ENCODE data around the gene METTL9.

DNA sequence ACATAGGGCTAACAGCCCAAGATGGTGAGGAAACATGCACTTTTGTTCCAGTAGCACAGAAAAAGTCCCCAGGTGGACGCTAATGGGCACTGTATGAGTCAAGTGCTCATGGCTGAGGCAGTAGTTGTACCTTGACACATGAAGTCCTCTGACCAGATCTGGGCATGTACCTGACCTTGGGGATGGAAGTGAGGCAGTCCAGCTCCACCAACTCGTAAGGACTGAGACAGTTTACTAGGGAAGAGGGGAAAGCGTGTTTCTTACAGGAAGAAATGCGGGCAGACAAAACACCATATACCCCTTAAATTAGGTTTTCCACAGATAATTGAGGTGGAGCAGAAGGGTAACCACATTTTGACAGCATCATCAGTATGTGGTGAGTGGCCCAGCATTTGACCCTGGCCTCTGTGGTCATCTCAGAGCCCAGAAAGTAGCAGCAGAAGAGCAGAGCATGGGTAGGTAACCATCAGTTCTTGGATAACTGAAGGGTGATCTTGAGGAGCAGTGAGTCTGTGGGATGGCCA, 32.4 kb upstream of the METTL9 start:
- TF ChIP-seq POLR2AphosphoS5 (IDR thresholded peaks at IDR 0.05; ENCODE audit: low read depth, low read length) (no peak), SIN3A (IDR thresholded peaks at IDR 0.05; ENCODE audit: borderline replicate concordance, insufficient read depth, low read length) (no peak), REST (IDR thresholded peaks at IDR 0.05; ENCODE audit: insufficient read depth in 1 of 2, low read depth in 2 of 2, low read length in 2 of 2) (no peak), TAF1 (IDR thresholded peaks at IDR 0.05; ENCODE audit: borderline replicate concordance, insufficient read depth, low read length) (no peak), FOXP2 (optimal IDR thresholded peaks at IDR 0.05; ENCODE audit: borderline replicate concordance, extremely low read depth, extremely low read length, insufficient read depth) (no peak)

Measured in PFSK-1 (cell line).